SHP77 (cell line): ENCODE measurements around the gene FLT4.

Experiments used
- DNase-seq, 2 experiments: peaks; one replicate each; lab custom pipeline; 2025; lab: John Stamatoyannopoulos, UW

Gene FLT4

GRCh38 chr5:180591311-180591887 lies 58.0 kb downstream of the FLT4 start, which contains the start of gene SCGB3A1:
Gene SCGB3A1 (minus strand): TSS chr5:180591499. CDS start chr5:180591462, 37 bp downstream.
- DNase-seq: no peak

- no peak for DNase-seq
Observed at GRCh38 chr5:180590543-180591310, 58.7 kb downstream of the FLT4 start.

- no peak for DNase-seq
Observed at GRCh38 chr5:180589771-180590542, 59.4 kb downstream of the FLT4 start.

GRCh38 chr5:180586870-180587269 lies 62.5 kb downstream of the FLT4 start:
- no peak for DNase-seq

GRCh38 chr5:180586204-180586603 lies 63.2 kb downstream of the FLT4 start:
- DNase-seq: no peak

GRCh38 chr5:180583738-180584137 lies 65.7 kb downstream of the FLT4 start:
- no peak for DNase-seq

GRCh38 chr5:180580681-180581080 lies 68.7 kb downstream of the FLT4 start:
- no peak for DNase-seq

GRCh38 chr5:180575571-180575970 lies 73.8 kb downstream of the FLT4 start:
- no peak for DNase-seq

- no peak for DNase-seq
Observed at GRCh38 chr5:180568914-180569313, 80.5 kb downstream of the FLT4 start.

- no peak for DNase-seq
Observed at GRCh38 chr5:180563994-180564393, 85.4 kb downstream of the FLT4 start.

- DNase-seq: no peak
Observed at GRCh38 chr5:180558232-180558631, 91.2 kb downstream of the FLT4 start.

- no peak for DNase-seq
Observed at GRCh38 chr5:180557217-180557809, 92.1 kb downstream of the FLT4 start.

GRCh38 chr5:180555168-180555921 lies 94.1 kb downstream of the FLT4 start:
- no peak for DNase-seq

GRCh38 chr5:180553530-180553929 lies 95.9 kb downstream of the FLT4 start:
- DNase-seq: no peak
